Measurements from ENCODE around the gene SHMT2.
A peak's percentile ranks its signal among the peaks of the same experiment; 100 is the strongest.

Gene SHMT2

DNA sequence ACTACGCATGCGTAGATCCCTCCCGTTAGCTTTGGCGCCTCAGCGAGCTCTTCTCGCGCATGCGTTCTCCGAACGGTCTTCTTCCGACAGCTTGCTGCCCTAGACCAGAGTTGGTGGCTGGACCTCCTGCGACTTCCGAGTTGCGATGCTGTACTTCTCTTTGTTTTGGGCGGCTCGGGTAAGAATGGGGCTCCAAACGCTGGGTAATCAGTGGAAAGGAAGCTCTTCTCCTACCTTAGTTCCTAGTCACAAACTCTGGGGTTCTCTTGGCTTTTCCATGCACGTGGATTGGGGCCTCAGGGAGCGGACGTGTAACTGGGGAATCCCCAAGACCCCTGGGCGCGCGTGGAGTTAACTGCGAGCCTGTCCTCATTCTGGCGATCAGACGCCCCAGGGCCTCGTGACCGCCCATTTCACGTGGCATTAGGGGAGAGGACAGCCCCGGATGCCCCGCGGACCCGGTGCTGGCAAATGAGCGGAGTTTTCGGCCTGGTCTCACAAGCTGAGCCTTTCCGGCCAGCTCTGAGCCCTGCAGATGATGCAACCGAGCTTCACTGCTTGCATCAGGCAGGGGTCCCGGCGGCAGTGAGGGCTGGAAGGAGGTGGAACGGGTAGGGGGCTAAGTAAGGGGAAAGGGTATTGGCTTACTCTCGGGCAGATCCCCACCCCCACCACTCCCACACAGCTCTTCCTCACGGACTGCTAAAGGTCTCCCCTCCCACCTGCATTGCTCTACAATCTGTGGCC, at the start of gene SHMT2:
TSS of gene SHMT2 (plus strand) at position 78 of the 747 bp plus-strand sequence. CDS start at position 146, 68 bp downstream.
- peak; percentile 76 to 89 (median 85) for DNase-seq (ENCODE audit: low read depth in 3 of 3, low spot score in 1 of 3)

DNA sequence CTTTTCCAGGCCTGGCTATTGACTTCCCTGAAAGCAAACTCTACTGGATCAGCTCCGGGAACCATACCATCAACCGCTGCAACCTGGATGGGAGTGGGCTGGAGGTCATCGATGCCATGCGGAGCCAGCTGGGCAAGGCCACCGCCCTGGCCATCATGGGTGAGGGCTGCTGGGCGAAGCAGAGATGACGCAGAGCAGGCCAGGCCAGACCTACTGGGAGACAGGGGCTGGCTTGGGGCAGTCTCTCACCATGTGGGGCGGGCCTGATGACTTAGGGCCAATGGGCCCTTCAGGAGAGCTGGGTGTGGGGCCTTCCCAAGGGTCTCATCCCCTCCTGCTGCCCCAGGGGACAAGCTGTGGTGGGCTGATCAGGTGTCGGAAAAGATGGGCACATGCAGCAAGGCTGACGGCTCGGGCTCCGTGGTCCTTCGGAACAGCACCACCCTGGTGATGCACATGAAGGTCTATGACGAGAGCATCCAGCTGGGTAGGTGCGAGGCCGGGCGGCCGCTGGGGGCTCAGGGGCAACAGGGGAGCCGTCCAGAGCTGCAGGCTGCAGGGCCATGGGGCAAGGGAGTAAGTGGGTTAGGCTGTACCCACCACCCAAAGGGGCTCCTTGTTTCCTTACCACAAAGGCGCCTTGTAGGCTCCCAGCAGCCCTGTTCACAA, 49.1 kb upstream of the SHMT2 start:
- DNase-seq (ENCODE audit: low read depth in 3 of 3, low spot score in 1 of 3) = no peak

DNA sequence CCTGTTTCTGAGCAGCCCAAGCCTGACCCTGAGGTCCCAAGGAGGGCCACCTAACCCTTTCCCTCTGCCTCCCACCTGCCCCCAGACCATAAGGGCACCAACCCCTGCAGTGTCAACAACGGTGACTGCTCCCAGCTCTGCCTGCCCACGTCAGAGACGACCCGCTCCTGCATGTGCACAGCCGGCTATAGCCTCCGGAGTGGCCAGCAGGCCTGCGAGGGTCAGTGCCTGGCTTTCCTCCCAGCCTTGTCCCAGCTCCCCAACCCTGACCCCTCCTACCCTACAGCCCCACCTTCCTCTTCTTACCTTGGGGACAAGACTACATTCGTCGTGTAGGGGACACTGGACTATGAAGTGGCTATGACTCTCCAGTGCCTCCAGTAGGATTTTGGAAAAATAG, 48.4 kb upstream of the SHMT2 start:
- no peak for DNase-seq (ENCODE audit: low read depth in 3 of 3, low spot score in 1 of 3)

DNA sequence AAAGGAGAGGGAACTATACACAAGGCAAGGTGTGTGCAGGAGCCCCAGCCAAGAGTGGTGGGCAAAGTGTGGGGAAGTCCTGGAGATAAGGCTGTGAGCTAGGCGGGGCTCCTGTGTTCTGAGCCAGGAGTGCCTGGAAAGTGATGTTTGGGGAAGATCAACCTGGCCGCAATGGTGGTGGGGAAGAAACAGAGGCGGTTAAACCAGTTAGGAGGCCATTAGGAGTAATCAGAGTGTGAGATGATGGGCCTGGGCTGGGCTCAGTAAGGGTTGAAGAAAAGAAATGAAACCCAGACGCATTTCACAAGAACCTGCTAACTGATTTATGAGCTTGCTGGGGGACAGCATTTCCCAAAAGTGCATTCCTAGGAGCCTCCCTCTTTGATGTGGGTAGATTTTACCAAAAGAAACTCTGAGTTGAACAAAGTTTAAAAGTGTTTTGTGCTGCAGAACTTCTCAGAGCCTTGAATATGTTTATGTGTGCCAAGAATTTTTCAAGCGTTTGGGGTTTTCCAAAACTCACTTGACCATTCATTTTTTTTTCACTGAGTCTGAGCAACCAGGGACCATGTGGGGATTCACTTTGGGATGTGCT, 47.9 kb upstream of the SHMT2 start:
- DNase-seq (ENCODE audit: low read depth in 3 of 3, low spot score in 1 of 3) = no peak

DNA sequence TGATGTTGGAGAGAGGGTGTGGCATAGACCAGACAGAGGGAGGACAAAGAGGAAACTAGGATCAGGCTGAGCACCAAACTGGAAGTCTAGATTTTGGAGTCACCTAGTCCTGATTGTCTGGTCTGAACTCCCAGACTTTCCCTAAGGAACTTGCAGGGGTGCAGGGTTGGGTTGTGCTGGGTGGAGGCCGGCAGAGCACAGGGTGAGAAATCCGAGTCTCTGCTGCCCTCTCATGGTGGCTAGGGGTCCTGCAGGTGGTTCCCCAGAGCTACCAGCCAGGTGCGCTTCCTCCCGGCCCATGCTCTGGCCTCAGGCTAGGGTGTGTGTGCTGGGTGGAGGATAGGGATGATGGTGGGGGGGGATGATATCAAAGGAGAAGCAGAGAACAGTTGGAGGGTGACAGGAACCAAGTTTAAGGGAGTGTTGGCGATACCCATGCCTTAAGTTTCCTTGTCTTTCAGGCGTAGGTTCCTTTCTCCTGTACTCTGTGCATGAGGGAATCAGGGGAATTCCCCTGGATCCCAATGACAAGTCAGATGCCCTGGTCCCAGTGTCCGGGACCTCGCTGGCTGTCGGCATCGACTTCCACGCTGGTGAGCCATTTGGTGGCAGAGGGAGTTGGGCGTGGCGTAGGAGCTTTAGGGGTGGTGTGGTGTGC, 46.5 kb upstream of the SHMT2 start:
- DNase-seq (ENCODE audit: low read depth in 3 of 3, low spot score in 1 of 3) = peak; percentile 42 to 78 (median 62)

DNA sequence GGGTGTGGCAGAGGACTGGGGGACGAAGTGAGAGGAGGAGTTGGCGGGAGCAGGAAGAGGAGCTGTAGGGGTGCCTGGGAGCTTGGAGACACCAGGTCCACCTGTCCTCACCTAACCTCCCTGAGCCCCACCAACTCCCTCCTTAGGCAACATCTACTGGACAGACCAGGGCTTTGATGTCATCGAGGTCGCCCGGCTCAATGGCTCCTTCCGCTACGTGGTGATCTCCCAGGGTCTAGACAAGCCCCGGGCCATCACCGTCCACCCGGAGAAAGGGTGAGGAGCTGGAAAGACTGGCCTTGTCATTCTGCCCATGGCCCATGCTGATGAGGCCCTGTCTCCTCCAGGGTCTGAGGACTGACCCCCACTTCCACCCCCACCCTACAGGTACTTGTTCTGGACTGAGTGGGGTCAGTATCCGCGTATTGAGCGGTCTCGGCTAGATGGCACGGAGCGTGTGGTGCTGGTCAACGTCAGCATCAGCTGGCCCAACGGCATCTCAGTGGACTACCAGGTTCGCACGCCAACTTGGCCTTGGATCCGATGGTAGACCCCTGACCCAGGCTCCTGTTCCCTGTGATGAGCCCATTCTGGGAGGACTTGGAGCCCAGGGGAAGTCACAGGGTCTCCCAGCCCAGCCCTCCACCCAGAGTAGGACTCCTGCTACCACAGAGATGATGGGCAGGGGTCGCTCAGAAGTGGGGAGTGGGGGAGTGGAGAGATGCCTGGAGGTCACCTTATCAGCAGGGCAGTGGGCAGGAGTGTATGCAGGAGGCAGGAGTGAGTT, 45.4 kb upstream of the SHMT2 start:
- no peak for DNase-seq (ENCODE audit: low read depth in 3 of 3, low spot score in 1 of 3)

DNA sequence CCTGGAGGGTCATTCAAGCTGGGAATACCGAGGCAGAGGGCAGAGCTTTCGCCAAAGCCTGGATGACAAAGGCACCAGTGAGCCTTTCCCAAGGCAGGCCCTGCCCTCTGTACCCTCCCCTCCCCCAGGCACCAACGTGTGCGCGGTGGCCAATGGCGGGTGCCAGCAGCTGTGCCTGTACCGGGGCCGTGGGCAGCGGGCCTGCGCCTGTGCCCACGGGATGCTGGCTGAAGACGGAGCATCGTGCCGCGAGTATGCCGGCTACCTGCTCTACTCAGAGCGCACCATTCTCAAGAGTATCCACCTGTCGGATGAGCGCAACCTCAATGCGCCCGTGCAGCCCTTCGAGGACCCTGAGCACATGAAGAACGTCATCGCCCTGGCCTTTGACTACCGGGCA, 44.1 kb upstream of the SHMT2 start:
- DNase-seq (ENCODE audit: low read depth in 3 of 3, low spot score in 1 of 3) = no peak

DNA sequence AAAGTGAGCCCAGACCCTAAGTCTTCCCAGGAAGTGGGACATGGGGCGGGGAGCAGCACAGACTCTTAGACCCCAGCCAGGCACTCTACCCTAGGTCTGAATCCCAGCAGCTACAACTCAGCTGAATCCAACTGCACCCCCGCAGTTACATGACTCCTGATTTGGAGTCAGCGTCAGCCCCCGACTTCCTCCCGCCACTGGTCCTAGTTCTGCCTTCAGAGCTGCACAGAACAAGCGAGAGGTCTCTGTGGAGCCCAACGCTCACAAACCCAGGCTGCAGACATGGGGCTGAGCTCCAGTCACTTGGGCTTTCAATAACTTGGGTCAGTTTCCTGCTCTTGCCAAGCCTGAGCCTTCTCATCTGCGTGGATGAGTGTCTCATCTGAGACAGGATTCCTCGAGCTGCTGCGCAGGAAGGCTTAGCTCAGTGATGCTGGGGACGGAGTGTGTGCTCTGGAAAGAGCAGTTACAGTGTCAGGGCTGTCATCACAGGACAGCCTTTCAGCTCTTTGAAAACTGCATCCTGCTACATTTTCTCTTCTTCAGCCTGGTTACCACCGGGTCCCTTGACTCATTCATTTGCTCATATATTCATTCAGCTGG, 43.5 kb upstream of the SHMT2 start:
- DNase-seq (ENCODE audit: low read depth in 3 of 3, low spot score in 1 of 3) = no peak

DNA sequence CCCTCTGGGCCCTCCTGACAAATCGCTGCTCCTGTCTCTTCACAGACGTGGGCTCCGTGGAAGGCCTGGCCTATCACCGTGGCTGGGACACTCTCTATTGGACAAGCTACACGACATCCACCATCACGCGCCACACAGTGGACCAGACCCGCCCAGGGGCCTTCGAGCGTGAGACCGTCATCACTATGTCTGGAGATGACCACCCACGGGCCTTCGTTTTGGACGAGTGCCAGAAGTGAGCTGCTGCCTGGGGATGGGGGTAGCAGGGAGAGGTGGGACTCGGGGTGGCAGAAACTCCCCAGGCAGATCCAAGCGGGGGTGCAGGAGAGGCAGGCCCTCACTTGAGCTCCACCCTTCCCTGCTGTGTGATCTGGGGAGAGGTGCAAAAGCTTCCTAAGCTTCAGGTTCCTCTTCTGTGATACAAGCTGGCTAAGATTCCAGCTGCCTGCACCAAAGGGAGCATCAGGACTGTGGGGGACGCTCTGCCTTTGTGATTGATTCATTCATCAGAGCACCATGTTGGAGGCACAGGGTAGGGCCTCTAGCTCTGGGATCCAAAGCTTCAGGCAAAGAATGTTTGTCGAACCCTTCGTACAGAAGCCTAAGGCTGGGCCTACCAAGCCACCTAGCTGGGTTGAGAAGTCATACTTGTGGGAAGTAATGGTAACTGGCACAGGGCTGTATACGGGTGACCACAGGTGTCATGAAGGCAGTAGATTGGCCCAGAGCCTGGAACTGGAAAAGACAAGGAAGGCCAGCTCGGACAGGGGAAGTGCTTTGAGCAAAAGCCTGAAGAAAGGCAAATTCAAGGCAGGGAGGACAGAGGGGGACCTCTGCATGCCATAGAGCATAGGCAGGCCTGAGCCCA, 42.1 kb upstream of the SHMT2 start:
- no peak for DNase-seq (ENCODE audit: low read depth in 3 of 3, low spot score in 1 of 3)

DNA sequence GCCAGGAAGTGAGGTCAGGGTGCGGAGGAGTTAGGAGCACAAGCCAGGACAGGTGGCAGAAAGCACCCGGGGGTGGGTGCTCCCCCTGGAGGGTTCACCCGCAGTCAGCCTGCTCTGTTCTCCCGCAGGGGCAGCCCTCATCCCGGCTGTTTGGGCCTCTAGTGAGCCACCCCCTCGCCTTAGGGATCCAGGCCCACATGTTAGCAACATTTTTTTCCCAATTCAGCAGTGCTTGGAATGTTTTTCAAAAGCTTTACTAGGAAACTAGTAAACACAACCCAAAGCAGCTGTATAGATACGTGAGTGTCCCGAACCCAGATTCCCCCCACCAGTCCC, 41.5 kb upstream of the SHMT2 start:
- no peak for DNase-seq (ENCODE audit: low read depth in 3 of 3, low spot score in 1 of 3)

DNA sequence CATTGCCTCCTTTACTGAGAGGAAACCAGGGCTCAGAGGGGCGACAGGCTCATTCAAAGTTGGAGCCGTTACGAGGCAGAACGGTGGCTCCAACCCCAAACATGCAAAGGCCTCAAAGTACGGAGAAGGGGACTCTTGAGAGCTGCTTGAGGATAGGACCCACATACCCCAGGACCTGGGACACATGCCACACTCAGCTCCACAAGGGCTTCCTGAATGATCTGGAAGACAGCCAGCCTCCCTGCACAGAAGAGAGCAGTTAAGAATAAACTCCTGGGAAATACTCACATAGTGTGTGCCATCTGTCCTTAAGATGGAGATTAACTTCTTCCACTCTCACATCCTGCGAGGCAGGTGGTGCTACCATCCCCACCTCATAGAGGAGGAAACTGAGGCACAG, 39.5 kb upstream of the SHMT2 start:
- DNase-seq (ENCODE audit: low read depth in 3 of 3, low spot score in 1 of 3) = no peak

DNA sequence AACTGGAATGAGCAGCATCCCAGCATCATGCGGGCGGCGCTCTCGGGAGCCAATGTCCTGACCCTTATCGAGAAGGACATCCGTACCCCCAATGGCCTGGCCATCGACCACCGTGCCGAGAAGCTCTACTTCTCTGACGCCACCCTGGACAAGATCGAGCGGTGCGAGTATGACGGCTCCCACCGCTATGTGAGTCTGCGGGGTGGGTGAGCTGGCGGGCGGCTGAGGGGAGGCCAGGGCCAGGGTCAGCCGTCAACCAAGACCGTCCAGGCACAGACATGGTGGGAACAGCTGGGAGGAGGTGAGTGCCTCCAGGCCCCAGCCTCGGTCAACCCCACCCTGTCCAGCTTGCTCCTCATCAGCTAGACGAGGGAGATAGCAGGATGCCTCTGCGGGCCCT, 38.7 kb upstream of the SHMT2 start:
- no peak for DNase-seq (ENCODE audit: low read depth in 3 of 3, low spot score in 1 of 3)

DNA sequence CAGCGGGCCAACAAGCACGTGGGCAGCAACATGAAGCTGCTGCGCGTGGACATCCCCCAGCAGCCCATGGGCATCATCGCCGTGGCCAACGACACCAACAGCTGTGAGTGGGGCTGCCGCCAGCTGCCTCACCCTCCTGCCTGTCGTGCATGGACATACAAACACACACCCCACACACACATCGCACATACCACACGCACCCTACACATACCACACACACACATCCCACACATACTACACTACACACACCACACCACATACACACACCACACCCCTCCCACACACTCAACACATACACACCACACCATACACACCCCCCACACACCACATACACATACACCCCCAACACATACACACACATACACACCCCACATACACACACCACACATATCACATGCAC, 38.1 kb upstream of the SHMT2 start:
- no peak for DNase-seq (ENCODE audit: low read depth in 3 of 3, low spot score in 1 of 3)

DNA sequence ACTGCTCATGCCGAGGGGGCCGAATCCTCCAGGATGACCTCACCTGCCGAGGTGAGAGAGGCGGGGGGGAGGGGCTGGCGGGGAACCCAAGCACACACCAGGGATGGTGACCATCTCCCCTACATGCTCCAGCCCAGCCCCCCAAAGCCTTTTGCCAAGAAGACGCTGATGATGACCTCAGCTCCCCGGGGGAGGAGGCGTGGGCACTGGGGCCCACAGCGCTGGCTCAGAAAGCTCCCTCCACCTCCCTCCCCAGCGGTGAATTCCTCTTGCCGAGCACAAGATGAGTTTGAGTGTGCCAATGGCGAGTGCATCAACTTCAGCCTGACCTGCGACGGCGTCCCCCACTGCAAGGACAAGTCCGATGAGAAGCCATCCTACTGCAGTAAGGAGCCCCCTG, 36.6 kb upstream of the SHMT2 start:
- no peak for DNase-seq (ENCODE audit: low read depth in 3 of 3, low spot score in 1 of 3)

DNA sequence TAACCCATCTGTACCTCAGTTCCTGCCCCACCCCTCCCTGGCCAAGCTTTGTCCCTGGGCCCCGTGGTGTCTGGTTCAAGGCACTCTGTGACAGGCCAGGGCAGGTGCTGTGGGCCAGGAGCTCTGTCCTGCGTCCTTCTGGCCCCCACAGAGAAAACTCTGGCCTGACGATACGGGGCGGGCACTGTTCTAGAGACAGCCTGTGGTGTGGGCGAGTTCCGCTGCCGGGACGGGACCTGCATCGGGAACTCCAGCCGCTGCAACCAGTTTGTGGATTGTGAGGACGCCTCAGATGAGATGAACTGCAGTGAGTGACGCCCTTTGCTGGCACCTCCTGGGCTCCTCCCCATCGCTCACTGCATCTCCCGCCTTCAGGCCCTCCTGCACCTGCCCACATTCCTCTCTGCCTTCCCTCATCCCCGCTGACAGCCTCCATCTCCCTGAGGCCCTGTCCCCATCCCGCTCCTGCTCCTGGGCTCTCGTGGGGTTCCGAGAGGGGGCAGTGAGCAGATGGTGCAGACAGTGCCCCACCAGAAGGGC, 35.7 kb upstream of the SHMT2 start:
- no peak for DNase-seq (ENCODE audit: low read depth in 3 of 3, low spot score in 1 of 3)

DNA sequence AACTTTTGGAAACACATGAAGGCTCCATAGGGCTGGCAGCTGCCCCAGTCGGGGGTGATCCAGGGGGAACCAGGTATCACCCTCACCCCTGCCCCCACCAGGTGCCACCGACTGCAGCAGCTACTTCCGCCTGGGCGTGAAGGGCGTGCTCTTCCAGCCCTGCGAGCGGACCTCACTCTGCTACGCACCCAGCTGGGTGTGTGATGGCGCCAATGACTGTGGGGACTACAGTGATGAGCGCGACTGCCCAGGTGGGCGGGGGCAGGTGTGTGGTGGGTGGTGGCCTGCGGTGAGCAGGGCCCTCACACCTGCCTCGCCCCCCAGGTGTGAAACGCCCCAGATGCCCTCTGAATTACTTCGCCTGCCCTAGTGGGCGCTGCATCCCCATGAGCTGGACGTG, 35.3 kb upstream of the SHMT2 start:
- DNase-seq (ENCODE audit: low read depth in 3 of 3, low spot score in 1 of 3) = no peak

DNA sequence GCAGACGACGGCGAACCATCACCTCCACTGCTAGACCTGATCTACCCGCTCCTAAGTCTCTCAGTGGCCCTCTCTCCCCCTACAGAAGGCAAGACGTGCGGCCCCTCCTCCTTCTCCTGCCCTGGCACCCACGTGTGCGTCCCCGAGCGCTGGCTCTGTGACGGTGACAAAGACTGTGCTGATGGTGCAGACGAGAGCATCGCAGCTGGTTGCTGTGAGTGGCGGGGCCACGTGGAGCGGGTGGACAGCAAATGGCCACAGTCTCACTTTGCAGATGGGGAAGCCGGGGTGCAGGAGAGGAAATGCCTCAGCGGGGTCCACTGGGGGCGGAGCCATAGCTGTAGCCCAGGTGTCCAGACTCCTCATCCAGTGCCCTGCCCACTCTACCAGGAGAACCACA, 34.3 kb upstream of the SHMT2 start:
- DNase-seq (ENCODE audit: low read depth in 3 of 3, low spot score in 1 of 3) = no peak

DNA sequence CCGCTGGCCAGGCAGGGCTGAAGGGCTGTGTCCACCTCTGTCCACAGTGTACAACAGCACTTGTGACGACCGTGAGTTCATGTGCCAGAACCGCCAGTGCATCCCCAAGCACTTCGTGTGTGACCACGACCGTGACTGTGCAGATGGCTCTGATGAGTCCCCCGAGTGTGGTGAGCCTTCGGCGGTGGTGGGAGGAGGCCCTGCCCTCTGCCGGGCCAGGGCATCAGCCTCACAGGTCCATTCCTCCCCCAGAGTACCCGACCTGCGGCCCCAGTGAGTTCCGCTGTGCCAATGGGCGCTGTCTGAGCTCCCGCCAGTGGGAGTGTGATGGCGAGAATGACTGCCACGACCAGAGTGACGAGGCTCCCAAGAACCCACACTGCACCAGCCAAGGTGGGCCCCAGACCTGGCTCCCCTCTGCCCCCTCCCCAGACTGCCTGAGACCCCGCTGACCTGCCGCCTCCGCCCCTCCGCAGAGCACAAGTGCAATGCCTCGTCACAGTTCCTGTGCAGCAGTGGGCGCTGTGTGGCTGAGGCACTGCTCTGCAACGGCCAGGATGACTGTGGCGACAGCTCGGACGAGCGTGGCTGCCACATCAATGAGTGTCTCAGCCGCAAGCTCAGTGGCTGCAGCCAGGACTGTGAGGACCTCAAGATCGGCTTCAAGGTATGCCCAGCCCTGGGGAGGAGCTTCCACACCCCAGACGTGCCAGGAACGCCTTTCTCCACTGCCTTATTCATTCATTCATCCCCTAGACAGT, 33.7 kb upstream of the SHMT2 start:
- DNase-seq (ENCODE audit: low read depth in 3 of 3, low spot score in 1 of 3) = no peak

DNA sequence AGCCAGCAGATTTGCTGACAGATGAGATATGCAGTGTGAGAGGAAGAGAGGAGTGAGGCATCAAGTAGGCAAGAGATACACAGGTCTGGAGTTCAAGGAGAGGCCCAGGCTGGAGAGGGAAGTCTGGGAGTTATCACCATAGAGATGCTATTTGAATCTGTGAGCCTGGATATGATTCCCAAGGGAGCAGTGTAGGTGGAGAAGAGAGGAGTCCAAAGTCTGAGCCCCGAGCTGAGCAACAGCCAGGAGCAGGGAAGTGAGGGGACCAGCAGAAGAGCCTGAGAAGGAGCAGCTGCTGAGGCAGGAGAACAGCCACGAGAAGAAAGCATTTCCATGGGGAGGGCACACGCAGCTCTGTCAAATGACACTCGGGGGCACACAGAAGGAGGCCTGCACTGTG, 33.1 kb upstream of the SHMT2 start:
- DNase-seq (ENCODE audit: low read depth in 3 of 3, low spot score in 1 of 3) = no peak

Data from stimulated activated CD4-positive, alpha-beta T cell treated with anti-CD3 and anti-CD28 coated beads, TNF-alpha, amount 100 ng/mL, for 1 hour (primary cell).